HFF-Myc (cell line): ENCODE data around the gene LSR.

Experiments used
- DNase-seq: peaks from one replicate; pipeline ENCODE4 v3.0.0-alpha.2; 2011; ENCODE audit warnings: low read depth; ENCODE audit errors: extremely low read depth
- H3K4me3 ChIP-seq: replicated peaks from 2 replicates; pipeline ENCODE4 v1.5.1; 2011; ENCODE audit warnings: low read depth, mild to moderate bottlenecking, control low read depth, low read length
- TF ChIP-seq, protein P1 (sequence below): IDR thresholded peaks from 2 replicates; pipeline ENCODE4 v1.5.1; 2012; ENCODE audit warnings: mild to moderate bottlenecking, low read depth, low read length, control low read depth; ENCODE audit errors: missing control alignments

The LSR gene

GRCh38 chr19:35249146-35249847, 495 bp downstream of the LSR start:
- TF ChIP-seq, protein P1, sequence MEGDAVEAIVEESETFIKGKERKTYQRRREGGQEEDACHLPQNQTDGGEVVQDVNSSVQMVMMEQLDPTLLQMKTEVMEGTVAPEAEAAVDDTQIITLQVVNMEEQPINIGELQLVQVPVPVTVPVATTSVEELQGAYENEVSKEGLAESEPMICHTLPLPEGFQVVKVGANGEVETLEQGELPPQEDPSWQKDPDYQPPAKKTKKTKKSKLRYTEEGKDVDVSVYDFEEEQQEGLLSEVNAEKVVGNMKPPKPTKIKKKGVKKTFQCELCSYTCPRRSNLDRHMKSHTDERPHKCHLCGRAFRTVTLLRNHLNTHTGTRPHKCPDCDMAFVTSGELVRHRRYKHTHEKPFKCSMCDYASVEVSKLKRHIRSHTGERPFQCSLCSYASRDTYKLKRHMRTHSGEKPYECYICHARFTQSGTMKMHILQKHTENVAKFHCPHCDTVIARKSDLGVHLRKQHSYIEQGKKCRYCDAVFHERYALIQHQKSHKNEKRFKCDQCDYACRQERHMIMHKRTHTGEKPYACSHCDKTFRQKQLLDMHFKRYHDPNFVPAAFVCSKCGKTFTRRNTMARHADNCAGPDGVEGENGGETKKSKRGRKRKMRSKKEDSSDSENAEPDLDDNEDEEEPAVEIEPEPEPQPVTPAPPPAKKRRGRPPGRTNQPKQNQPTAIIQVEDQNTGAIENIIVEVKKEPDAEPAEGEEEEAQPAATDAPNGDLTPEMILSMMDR, result no peak
- DNase-seq, result no peak
- H3K4me3 ChIP-seq, result no peak overlapping the region

DNA sequence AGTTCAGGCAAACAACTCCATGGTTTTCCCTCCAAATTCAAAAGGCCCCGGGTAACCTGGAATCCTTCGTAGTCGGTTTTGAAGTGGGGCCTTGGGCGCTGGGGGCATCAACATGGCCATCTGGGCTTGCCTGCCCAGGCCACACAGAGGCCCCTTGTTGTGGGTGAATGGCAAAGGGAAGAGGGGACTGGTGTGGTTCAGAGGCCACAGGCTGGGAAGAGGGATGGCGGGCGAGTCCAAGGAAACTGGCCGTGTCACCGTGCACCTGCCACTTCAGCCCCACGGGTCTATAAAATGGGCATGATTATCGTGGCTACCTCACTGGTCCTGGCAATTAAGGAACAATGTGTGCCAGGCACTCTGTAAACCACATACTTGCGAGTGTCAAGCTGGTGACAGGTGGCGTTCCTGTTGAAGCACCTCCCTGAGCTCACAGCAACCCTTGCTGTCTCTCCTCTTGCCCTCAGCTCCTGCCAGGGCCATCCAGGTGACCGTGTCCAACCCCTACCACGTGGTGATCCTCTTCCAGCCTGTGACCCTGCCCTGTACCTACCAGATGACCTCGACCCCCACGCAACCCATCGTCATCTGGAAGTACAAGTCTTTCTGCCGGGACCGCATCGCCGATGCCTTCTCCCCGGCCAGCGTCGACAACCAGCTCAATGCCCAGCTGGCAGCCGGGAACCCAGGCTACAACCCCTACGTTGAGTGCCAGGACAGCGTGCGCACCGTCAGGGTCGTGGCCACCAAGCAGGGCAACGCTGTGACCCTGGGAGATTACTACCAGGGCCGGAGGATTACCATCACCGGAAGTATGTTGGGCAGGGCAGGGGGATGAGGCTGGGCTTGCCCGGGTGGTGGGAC, 1.3 kb downstream of the LSR start:
- DNase-seq, result no peak
- H3K4me3 ChIP-seq, result no peak overlapping the region
- TF ChIP-seq, protein P1, result no peak

DNA sequence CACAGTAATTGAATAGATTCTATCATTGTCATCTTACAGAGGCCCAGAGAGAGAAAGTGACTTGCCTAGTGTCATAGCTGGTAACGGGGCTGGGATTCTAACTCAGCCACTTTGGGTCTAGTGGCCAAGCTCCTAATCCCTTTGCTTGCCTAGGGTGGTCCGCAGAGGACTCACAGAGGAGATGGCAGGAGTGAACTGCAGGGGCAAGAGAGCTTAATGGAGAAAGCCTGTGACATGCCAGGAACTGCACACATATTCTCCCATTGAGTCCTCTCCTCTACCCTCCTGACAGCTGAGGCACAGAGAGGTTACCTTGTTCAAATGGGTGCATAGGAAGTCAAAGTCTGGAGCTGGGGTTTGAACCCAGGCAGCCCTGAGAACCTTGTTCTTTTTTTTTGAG, 2.7 kb downstream of the LSR start:
- H3K4me3 ChIP-seq, result no peak overlapping the region
- TF ChIP-seq, protein P1, result no peak
- no peak for DNase-seq

DNA sequence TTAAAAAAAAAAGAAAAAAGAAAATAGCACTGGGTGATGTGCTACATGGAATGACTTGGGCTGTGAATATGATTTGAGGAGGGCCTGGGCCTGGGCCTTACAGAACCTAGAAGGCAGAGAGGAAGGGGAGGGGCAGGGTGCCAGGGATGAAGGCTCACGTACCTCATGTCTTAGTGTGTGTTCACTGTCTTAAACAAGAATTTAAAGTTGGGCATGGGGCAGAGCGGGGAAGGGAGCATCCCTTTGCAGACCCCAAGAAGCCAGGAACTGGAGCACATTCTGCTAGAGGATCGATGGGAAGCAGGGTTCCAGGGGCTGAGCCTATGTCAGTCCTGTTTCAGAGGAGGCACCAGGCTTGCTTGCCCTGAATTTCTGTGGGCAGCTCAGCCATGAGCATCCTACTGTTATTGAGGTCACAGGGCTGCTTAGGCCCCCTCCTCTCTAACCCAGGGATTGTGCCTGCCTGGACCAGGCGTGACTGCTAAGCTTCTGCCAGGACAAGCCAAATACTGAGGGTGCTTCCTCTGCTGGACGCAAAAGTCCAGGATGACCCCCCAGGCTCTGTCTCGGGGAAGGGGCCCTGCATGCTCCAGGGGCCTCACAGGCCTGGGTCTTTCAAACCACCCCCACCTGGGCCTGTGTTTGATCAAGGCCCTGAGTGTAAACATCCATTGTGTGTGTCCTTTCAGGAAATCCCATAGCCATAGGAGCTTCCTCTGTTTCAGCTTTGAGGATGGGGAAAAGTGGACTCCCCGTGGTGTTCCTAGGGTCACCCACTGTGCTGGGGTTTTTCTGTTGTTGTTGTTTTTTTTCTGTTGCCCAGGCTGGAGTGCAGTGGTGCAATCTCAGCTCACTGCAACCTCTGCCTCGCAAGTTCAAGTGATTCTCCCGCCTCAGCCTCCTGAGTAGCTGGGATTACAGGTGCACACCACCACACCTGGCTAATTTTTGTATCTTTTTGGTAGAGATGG, 4.8 kb downstream of the LSR start:
- DNase-seq, result no peak
- TF ChIP-seq, protein P1, result no peak
- no peak overlapping the region for H3K4me3 ChIP-seq

- DNase-seq, result no peak
- no peak overlapping the region for H3K4me3 ChIP-seq
- TF ChIP-seq, protein P1, result no peak
Observed at GRCh38 chr19:35254341-35255297, 5.8 kb downstream of the LSR start.
